Measurements from ENCODE around the gene KANSL3. TPM values are rescaled to one million over a fixed set of nuclear protein-coding genes. Genes with fewer than 3 reads are reported as not detected.

Gene KANSL3
- total RNA-seq, 1 donor: 50.3 TPM

DNA sequence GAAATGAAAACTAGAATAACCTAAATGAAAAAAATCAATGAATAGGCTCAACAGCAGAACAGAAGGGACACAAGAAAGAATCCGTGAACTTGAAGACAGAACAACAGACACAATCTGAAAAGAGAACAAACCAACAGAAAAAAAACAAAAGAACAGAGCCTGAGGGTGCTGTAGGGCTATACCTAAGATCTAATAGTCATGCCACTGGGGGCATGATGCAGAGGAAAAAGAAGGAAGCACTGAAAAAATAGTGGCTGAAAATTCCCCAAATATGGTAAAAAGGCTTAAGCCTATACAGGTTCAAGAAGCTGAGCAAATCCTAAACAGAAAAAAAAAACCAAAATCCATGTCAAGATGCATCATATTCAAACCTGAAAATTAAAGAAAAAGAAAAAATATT lies 50.3 kb downstream of the KANSL3 start:
- H3K9me3 ChIP-seq (ENCODE audit: low read depth, low read length): no peaks in the 10 kb centered on the region
- TF ChIP-seq, protein P1, sequence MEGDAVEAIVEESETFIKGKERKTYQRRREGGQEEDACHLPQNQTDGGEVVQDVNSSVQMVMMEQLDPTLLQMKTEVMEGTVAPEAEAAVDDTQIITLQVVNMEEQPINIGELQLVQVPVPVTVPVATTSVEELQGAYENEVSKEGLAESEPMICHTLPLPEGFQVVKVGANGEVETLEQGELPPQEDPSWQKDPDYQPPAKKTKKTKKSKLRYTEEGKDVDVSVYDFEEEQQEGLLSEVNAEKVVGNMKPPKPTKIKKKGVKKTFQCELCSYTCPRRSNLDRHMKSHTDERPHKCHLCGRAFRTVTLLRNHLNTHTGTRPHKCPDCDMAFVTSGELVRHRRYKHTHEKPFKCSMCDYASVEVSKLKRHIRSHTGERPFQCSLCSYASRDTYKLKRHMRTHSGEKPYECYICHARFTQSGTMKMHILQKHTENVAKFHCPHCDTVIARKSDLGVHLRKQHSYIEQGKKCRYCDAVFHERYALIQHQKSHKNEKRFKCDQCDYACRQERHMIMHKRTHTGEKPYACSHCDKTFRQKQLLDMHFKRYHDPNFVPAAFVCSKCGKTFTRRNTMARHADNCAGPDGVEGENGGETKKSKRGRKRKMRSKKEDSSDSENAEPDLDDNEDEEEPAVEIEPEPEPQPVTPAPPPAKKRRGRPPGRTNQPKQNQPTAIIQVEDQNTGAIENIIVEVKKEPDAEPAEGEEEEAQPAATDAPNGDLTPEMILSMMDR (IDR thresholded peaks at IDR 0.05; ENCODE audit: extremely low read depth, low read depth, low read length): no peak
- H3K4me2 ChIP-seq (ENCODE audit: insufficient read depth, low read length): no peak overlapping the region

DNA sequence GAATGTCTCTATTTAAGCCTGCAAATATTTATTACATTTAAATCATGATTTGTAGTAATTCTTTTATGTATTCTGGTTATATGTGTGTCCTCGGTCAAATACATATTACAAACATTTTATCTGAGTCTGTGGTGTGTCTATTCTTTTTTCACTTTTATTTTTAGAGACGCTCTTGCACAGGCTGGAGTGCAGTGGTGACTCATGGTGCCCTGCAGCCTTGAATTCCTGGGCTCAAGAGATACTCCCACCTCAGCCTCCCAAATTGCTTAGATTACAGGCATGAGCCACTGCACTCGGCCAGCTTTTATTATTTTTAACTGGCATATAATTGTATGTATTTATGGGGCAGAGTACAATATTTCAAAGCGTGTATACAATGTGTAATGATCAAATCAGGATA lies 54.1 kb downstream of the KANSL3 start:
- DNase-seq (ENCODE audit: insufficient read length, low spot score, missing footprints): no peak
- Histone ChIP-seq H3K4me1 (ENCODE audit: insufficient read depth, low read length) (no peaks in the 10 kb centered on the region), H2AFZ (ENCODE audit: low read length) (no peak overlapping the region), H3K9me3 (ENCODE audit: low read depth, low read length) (no peaks in the 10 kb centered on the region), H3K4me3 (ENCODE audit: insufficient read depth, low read length) (no peak overlapping the region), H3K79me2 (ENCODE audit: insufficient read depth, low read length) (no peaks in the 10 kb centered on the region), H3K27ac (ENCODE audit: low read depth, low read length) (no peak overlapping the region), H3K4me2 (ENCODE audit: insufficient read depth, low read length) (no peak overlapping the region), H4K20me1 (ENCODE audit: insufficient read depth, low read length) (no peaks in the 10 kb centered on the region), H3K27me3 (ENCODE audit: insufficient read depth, low read length) (no peaks in the 10 kb centered on the region), H3K36me3 (ENCODE audit: insufficient read depth, low read length) (no peaks in the 10 kb centered on the region)
- TF ChIP-seq, protein P1 (IDR thresholded peaks at IDR 0.05; ENCODE audit: extremely low read depth, low read depth, low read length): no peak

More for the DNA sequence above, 50.3 kb downstream of the KANSL3 start:
- H3K27ac ChIP-seq (ENCODE audit: low read depth, low read length): no peak overlapping the region
- no peak overlapping the region for H2AFZ ChIP-seq (ENCODE audit: low read length)
- peaks cover 10% of the 10 kb centered on the region for H3K36me3 ChIP-seq (ENCODE audit: insufficient read depth, low read length)
- peaks cover 2% of the 10 kb centered on the region for H3K79me2 ChIP-seq (ENCODE audit: insufficient read depth, low read length)
- H3K27me3 ChIP-seq (ENCODE audit: insufficient read depth, low read length): no peaks in the 10 kb centered on the region
- peaks cover 3% of the 10 kb centered on the region for H4K20me1 ChIP-seq (ENCODE audit: insufficient read depth, low read length)
- no peak for DNase-seq (ENCODE audit: insufficient read length, low spot score, missing footprints)
- H3K4me3 ChIP-seq (ENCODE audit: insufficient read depth, low read length): no peak overlapping the region
- peaks cover 5% of the 10 kb centered on the region for H3K4me1 ChIP-seq (ENCODE audit: insufficient read depth, low read length)

DNA sequence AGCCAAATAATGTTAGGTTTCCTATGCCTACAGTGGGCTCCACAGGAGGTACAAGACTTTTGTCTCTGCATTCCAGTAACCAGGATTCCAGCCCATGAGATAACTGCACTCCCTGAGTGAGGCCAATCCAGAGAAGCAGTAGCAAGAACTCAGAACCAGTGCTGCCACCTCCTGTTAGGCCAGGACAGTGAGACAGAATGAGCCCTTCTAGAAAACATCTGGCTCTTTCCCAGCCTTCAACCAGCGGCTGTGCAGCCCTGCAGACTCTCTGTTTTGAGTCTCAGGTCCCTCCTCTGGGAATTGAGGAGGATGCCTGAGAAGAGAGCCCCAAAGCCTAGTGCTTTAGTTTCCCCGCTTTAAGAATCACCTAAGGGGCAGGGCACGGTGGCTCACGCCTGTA lies 57.3 kb downstream of the KANSL3 start:
- Histone ChIP-seq H3K27ac (ENCODE audit: low read depth, low read length) (no peak overlapping the region), H4K20me1 (ENCODE audit: insufficient read depth, low read length) (no peaks in the 10 kb centered on the region), H3K27me3 (ENCODE audit: insufficient read depth, low read length) (no peaks in the 10 kb centered on the region), H3K4me2 (ENCODE audit: insufficient read depth, low read length) (no peak overlapping the region), H3K4me3 (ENCODE audit: insufficient read depth, low read length) (no peak overlapping the region), H3K79me2 (ENCODE audit: insufficient read depth, low read length) (no peaks in the 10 kb centered on the region), H3K36me3 (ENCODE audit: insufficient read depth, low read length) (no peaks in the 10 kb centered on the region), H3K4me1 (ENCODE audit: insufficient read depth, low read length) (no peaks in the 10 kb centered on the region), H3K9me3 (ENCODE audit: low read depth, low read length) (no peaks in the 10 kb centered on the region), H2AFZ (ENCODE audit: low read length) (no peak overlapping the region)
- DNase-seq (ENCODE audit: insufficient read length, low spot score, missing footprints): peak; percentile 56
- TF ChIP-seq, protein P1 (IDR thresholded peaks at IDR 0.05; ENCODE audit: extremely low read depth, low read depth, low read length): peak; percentile 59

DNA sequence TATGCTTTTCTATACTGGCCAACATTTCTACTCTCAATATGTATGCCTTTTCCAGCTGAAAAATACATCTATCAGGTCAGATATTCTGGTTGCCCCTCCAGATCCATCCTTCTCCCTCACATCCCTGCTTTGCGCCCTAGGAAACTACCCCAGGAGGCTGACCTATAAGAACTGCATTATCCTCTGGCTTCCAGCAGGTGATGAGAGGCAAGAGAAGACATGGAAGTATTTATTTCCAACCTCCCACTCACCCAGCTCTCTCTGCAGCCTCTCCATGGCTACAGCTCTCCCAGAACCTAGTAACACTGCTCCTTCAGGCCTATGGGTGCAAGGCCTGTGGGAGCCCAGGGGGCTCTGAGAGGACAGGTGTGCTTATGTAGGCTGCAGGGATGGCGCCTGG lies 58.7 kb downstream of the KANSL3 start:
- Histone ChIP-seq H3K4me1 (ENCODE audit: insufficient read depth, low read length) (no peaks in the 10 kb centered on the region), H3K27me3 (ENCODE audit: insufficient read depth, low read length) (no peaks in the 10 kb centered on the region), H4K20me1 (ENCODE audit: insufficient read depth, low read length) (no peaks in the 10 kb centered on the region), H3K27ac (ENCODE audit: low read depth, low read length) (no peak overlapping the region), H2AFZ (ENCODE audit: low read length) (no peak overlapping the region), H3K4me3 (ENCODE audit: insufficient read depth, low read length) (no peak overlapping the region), H3K4me2 (ENCODE audit: insufficient read depth, low read length) (no peak overlapping the region), H3K36me3 (ENCODE audit: insufficient read depth, low read length) (no peaks in the 10 kb centered on the region), H3K9me3 (ENCODE audit: low read depth, low read length) (no peaks in the 10 kb centered on the region), H3K79me2 (ENCODE audit: insufficient read depth, low read length) (no peaks in the 10 kb centered on the region)
- DNase-seq (ENCODE audit: insufficient read length, low spot score, missing footprints): no peak
- TF ChIP-seq, protein P1 (IDR thresholded peaks at IDR 0.05; ENCODE audit: extremely low read depth, low read depth, low read length): no peak

Data from osteoblast (primary cell).